HG03108 (cell line): ENCODE measurements around the gene HOXC11.

Experiments
- ATAC-seq: cut with Tn5 transposase; IDR thresholded peaks from one replicate; pipeline ENCODE4 v1.9.1; 2021; ENCODE audit warnings: moderate library complexity; ENCODE audit not compliant: unreplicated experiment

The HOXC11 gene

GRCh38 chr12:53972722-53973235, at the start of gene HOXC11:
TSS of gene HOXC11 (plus strand) at chr12:53973126. CDS start at chr12:53973242, 116 bp downstream.
- no peak for ATAC-seq

GRCh38 chr12:53924521-53925405, 48.2 kb upstream of the HOXC11 start:
- ATAC-seq = no peak

- no peak for ATAC-seq
These were observed 45.5 kb upstream of the HOXC11 start for GRCh38 chr12:53927220-53928029.

GRCh38 chr12:53928054-53928835, 44.7 kb upstream of the HOXC11 start:
- no peak for ATAC-seq

- ATAC-seq = no peak
These were observed 43.4 kb upstream of the HOXC11 start for GRCh38 chr12:53929527-53929926.

- no peak for ATAC-seq
These were observed 42.2 kb upstream of the HOXC11 start for GRCh38 chr12:53930591-53931255.

GRCh38 chr12:53931844-53932581, 40.9 kb upstream of the HOXC11 start:
- no peak for ATAC-seq

- no peak for ATAC-seq
These were observed 40.0 kb upstream of the HOXC11 start for GRCh38 chr12:53932915-53933314.

GRCh38 chr12:53935383-53936341, 37.3 kb upstream of the HOXC11 start:
- no peak for ATAC-seq

- no peak for ATAC-seq
These were observed 35.8 kb upstream of the HOXC11 start for GRCh38 chr12:53937099-53937498.

GRCh38 chr12:53937596-53938325, 35.2 kb upstream of the HOXC11 start:
- ATAC-seq = no peak

GRCh38 chr12:53938326-53939140, 34.4 kb upstream of the HOXC11 start, which contains the start of gene HOXC13:
TSS of gene HOXC13 (plus strand) at chr12:53938831. CDS start at chr12:53938907, 76 bp downstream.
- no peak for ATAC-seq

- no peak for ATAC-seq
These were observed 33.5 kb upstream of the HOXC11 start for GRCh38 chr12:53939141-53940108.

- ATAC-seq = no peak
These were observed 32.4 kb upstream of the HOXC11 start for GRCh38 chr12:53940443-53941014.

GRCh38 chr12:53941187-53941586, 31.7 kb upstream of the HOXC11 start:
- no peak for ATAC-seq
